Colon (tissue), 2 donors: ENCODE results near the gene CLSTN2.

ENCODE experiments used
- FAIRE-seq: peaks from 2 replicates; lab custom pipeline; 2012; peaks lifted over from hg19 to GRCh38; lab: Jason Lieb, UNC
- donor health status: control.
- donor health status: control.

CLSTN2 gene

DNA sequence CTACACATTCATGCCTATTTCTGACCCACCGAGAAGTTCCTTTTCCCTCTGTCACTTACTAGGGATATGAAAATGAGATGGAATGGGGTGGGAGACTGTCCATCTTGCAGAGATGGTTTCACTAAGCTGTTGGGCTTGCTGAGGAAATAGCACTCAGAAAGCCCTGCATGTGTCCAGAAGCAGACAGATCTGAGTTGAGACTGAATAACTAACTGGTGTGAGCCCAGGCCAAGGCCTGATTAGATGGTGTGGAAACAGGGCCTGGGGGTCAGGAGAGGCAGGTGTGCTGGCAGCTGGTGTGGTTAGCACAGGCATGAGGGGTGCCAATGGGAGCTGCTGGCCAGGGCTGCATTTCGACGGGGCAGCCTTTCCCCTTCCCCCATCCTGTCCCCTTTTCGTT lies 72.1 kb downstream of the CLSTN2 start:
- FAIRE-seq: no peak

DNA sequence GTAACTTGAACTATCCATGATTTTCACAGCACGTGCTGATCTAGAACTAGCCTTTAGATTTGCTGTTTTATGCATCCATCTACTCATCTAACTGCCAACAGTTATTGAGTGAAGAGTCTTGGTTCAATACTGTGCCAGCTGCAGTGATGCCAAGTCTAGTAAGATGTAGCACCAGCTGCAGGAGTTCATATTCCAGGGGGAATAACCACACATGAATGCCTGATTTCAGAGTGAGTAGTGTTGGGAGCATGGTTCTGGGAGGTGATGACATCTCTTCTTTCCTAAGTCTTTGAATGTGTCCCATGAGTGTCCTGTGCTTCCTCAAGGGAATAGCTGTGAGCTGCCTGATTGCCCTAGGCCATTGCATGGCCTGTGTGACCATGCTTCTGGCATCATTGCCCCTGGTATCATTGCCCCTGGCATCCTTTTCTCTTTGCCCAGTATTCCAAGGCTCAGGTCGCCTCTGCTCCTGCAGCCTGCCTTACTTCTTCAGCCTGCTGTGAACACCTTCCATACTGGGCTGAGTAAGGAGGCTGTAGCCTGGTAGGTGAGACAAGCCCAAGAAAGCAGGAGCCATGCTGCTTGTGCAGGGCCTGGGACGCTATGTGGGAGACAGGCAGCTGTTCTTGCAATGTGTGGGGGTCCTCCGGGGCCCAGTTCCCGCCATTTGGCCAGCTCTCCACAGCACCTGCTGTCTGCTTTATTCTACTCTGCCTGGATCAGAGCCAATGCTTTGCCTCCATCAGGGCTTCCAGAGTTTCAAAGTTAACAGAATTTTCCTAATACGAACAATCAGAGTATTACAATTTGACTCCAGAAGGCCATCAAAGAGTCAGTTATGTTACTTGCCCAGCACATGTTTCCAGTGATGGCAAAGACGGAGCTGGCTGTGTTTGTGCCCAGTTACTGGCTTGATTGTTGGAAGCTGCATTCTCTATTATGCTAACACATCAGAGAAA lies 73.2 kb downstream of the CLSTN2 start:
- no peak for FAIRE-seq

DNA sequence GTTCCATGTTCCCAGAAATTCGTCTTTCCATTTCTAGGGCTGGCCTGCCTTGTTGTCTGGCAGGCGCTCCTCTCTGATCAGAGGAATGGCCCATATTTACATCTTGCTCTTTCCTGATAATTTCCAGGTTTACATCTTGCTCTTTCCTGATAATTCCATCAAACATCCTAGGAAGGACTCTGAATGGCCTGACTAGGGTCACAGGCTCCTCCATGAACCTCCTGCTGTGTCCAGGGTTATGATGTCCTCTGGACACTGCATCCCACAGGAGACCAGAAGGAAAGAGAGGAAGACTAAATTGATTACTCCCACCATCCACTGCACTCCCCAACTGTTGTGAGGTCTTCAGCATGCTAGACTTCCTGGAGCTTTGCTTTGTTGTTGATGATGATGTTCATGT lies 75.4 kb downstream of the CLSTN2 start:
- no peak for FAIRE-seq

DNA sequence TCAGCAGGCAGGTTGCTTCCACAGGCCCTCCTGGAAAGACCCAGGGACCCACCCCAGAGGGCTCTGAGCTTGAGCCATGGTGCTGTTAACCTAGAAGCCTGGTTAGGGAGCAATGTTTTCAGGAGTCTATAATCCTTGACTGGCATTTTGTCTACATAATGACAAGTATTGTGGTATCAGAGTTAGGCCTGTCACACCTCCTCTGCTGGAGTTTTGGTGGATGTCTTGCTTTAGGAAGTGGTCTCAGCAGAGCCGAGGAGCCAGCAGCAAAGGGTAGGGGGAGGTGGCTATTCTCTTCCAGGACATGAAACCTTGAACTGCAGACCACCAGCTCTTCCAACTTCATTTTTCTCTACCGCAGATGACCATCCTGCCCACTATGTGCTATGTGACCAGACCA lies 76.1 kb downstream of the CLSTN2 start:
- no peak for FAIRE-seq

DNA sequence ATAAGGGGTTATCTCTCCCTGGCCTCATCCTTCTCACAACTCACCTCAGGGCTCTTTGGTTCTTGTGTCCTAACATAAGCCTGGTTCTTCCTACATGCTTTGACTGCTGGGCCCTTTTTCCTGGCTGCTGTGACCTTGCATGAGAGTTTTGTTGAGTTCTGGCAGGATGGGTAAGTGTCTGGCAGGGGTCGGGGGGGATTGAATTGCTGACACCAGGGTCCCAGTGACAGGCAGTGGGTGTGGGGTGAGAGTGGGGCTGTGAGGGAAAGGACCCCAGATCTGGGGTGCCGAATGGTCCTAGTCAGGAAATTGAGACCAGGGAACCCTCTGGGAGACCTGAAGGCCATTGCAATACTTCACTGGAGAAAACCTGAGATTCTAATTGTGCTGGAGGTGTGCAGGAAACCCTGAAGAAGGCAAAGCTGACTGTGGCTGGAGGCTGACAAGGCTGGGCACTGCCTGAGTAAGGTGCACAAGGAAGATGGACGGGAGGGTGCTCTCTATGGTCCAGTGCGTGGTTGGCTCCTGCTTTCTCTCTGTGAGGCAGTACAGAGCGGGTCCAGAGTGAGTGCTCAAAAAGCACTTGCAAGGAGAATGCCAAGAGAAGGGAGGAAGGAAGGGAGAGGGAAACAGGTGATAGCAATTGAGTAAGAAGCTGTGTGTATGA lies 76.8 kb downstream of the CLSTN2 start:
- no peak for FAIRE-seq

DNA sequence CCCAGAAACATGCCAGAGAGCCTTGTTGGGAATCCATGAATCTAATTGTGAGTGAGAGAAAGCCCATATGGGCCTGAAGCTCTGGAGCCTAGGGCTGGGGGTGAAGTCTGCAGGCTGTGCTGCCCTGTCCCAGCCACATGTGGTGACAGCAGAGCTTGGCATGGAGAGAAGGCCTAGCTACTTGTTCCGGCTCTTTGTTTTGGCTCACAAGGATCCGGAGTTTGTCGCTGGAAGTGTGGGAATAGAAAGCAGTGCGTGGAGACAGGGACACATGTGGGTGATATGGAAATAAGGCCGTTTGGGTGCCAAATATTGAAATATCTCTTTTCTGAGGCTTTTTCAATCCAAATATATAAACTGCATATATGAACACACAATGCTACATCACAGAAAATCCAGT lies 78.2 kb downstream of the CLSTN2 start:
- FAIRE-seq: no peak

DNA sequence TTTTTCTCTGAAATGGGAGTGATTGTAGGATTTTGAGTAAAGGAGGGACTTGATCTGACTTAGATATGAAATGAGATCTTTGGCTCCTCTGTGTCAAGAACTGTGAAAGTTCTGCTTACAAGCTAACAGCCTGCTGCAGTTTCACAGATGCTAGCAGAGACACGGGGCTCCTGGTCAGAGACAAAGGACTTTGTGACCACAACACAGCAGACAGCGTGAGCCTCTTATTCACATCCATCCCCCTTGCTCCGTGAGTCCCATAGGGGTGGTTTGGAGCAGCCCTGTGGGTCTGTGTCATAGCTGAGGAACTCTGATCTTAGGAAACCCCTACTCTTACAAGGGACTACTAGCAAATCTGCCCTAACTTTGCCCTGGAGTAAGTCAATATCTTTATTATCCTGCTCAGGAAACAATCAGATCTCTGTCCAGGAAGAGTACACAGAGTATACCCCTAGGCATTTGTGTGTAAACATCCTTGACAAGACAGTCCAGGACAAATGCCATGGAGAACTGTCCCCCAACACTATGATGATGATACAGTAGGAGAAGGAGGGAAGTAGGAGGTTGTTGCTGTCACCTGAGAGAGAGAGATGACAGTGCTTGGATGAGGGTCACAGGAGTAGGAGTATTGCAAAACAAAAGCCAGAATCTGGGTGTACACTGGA lies 80.0 kb downstream of the CLSTN2 start:
- FAIRE-seq: no peak

DNA sequence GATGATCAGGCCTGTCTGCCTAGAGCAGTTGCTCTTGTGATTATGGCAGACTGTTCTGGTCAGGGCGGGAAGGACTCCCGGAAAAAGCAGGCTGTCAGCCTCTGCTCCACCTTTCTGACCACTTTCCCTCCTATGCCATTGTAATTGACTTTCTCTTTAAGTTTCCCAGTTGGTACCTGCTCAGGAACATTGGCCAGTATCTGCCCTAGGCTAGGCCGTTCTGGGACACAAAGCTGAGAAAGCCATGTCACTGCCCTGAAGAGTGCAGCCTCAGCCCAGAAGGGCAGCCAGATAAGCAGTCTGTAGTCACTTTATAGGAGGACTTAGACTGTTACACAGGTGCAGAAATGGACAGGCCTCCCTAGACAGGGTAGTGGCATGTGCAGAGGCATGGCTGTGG lies 80.8 kb downstream of the CLSTN2 start:
- FAIRE-seq: no peak

DNA sequence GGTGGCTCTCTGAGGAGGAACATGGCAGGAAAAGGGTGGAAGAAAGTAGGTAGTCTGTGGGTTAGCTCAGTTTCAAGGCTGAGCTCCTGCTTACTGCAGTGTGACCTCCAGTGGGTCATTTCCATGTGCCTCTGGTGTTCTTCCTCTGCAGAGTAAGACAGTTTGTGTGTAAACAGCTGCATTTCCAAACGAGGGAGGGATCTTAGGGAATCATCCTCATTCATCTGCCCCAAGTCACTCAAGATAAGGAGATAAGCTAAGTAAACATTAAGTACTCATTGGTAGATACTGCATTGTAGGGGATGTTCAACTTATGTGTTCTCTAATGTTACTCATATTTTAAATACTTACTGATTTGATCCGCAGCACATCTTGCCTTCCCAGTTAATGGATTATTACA lies 83.6 kb downstream of the CLSTN2 start:
- no peak for FAIRE-seq

DNA sequence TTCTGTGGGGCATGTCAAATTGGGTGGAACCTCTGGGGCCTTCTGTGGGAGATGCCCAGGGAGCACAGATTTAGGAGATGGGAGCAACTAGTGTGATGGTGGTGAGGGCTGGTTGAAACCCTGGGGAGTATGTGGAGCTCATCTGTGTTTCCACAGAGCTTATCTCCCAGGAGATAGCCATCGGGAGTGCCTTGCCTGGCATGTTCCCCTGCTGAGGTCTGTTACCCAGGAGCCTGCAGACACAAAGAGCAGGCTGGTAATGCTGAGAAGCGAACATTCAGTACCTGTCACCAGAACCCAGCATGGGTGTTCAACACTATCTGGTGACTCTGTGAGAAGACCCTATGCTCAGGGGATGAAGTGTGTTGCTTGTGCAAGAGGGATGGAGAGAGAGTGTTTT lies 85.0 kb downstream of the CLSTN2 start:
- no peak for FAIRE-seq

DNA sequence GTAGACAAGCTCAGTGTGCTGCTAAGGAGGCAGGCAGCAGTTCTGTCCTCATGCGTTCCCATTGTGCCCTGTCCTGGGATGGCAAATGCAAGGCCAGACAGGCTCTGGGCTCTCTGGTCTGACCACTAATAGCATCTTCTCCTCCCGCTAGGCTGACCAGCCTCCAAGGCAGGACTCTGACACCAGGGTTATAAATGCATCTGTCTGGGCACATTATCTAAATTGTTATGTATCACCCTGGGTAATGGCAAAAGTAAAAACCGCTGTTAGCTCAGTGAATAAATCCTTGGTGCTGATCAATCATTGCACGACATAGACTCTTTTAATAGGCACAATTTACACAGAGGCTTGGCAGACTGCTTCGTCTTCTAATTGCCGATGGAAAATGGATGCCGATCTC lies 85.6 kb downstream of the CLSTN2 start:
- no peak for FAIRE-seq

DNA sequence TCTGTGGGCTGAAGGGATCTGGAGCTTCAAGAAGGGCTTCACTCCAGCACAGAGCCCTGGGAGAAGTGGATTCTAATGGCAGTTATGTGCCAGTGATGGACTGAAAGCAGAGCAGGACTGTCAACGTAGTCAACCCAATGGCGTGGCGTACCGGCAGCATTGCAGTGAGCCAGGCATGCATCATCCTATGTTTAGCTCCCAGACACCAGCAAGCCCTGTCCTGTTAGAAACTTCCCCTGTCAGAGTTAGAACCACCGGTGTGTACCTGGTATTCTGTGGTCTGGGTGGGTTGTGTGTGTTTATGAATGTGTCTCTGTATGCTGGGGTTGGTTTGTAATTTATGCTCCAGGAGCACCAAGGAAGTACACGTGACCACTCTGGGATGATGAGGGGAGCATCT lies 86.3 kb downstream of the CLSTN2 start:
- no peak for FAIRE-seq

DNA sequence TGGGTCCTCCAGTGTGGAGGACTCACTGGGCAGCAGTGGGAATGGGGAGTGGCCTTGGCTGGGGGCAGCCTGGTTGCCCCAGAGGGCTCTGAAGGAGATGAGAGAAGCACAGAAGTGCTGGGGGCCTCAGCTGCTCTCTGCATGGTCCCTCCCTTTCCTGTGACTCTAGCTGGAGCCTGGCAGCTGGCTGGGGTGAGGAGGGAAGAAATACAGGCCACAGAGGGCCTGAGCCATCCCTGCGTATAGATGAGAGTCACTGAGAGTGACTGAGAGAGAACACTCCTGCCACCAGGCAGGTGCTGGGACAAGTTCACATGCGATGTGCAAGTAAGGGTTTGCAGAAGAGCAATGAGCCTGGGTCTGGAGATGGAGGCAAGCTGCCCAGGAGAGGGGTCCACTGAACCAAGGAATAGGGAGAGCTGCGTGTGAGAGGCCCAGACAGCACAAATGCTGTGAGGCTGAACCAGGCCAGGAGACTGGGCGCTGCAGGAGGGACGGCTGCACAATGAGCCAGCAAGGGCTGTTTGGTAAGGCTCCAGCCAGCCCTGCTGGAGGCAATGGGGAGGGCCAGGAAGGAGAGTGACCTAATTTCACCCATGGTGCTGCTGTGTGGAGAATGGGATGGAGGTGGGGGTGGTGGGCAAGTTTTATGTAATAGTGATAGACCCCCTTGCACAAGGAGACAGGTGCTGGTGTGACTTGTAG lies 87.2 kb downstream of the CLSTN2 start:
- no peak for FAIRE-seq

DNA sequence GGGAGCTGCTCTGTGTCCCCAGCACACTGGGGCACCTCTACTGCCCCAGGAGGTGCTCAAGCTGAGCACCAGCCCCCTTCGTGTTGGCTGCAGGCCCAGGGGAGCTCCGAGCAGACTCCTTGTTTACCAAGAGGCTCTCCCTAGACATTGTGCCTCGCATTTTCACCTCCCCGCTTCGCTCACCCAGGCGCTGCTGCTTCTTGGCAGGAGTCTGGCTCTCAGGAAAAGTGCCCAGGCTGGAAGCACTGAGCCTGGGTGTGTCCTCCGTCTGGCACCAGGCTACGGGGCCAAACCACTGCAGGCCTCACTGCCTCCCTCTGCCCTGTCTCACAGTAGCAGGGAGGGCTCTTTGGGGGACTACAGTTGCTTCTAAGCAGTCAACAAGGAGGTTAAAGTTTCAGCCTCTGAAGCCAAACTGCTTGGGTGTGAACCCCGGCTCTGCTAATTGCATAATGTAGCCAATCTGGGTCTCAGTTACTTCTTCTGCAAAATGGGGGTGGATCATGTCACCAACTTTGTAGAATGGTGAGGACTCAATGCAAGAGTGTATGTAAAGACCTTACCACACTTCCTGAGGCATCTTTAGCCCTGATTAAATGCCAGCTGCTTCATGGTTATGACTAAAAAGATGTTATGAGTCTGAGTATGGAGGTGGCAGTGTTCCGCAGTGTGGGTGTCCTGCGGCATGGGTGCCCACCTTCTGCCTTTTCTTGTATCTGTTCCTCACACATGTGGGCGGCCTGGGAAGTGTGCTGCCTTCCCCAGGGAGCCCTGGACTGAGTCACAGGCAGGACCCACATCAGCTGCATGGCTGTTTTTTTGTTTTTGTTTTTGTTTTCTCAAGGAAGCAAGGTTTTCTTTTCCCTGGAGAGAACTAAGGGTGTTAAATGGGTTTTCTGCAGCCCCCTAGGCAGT lies 88.9 kb downstream of the CLSTN2 start:
- FAIRE-seq: no peak

DNA sequence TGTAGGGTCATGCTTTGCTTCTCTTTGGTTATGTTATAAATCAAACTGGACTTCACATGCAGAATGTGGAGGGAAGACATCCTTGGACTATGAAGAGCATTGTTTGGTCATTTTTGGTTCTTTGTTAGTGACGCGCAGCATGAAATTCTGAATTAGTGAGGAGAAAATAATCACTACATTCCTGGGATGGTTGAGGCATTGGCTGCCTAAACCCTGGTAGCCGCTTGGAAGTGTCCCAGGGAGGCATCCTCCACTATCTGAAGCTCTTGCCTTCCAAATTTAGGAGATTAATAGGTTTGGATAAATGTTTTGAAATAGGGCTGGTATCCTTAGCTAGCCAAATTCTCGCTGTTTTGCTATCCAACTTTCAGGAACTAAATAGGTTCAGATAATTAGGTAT lies 96.2 kb downstream of the CLSTN2 start:
- no peak for FAIRE-seq

DNA sequence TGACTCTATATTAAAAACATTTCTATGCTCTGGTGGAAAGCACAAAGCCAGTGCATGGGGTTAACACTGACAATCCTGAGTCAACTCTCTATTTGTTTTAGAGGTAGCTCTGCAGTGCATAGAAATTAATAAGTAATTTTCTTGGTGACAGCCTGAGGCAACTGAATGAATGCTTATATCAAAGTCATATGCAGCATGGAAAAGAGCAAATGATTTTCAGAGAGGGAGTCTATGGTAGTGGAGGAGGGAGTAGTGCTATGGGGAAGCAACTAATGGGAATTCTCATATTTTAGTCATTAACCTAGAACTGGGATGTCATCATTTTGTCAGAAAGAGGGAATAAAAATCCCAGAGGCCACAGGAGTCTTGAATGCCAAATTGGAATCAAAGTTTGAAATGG lies 99.1 kb downstream of the CLSTN2 start:
- FAIRE-seq: no peak

DNA sequence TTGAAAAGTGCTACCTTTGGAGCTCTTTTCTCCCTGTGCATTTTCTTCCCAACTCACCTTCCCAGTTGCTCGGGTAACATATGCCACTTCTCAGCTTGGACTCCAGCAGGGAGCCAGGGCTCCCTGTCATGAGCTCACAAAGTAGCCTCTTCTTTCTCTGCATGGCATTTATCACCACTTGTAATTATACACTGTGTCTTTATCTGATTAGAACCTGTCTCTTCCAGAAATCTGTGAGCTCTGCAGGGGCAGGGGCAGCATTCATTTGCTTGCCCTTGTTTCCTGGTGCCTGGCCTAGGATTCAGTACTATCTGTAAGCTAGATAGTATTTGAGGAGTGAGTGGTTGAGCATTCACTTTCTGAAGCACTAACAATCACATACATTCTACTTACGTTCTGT lies 100.9 kb downstream of the CLSTN2 start:
- no peak for FAIRE-seq

DNA sequence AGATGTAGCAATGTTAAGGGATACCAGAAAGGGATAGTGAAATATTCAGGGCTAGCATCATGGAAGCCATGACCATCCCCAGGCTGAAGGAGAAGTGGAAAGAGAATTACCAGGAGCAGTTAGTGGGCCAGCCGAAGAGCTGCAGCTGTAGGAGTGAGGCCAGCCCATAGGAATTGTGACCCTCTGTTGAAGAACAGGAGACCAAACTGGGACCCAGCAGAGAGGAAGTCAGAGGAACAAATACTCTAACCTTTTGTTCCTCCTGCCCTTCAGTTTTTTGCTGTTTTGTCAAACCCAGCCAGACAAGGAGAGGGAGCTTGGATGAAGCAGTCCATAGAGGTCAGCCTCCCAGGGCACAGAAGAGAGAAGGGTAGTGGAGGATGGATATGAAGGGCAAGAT lies 115.4 kb downstream of the CLSTN2 start:
- no peak for FAIRE-seq

DNA sequence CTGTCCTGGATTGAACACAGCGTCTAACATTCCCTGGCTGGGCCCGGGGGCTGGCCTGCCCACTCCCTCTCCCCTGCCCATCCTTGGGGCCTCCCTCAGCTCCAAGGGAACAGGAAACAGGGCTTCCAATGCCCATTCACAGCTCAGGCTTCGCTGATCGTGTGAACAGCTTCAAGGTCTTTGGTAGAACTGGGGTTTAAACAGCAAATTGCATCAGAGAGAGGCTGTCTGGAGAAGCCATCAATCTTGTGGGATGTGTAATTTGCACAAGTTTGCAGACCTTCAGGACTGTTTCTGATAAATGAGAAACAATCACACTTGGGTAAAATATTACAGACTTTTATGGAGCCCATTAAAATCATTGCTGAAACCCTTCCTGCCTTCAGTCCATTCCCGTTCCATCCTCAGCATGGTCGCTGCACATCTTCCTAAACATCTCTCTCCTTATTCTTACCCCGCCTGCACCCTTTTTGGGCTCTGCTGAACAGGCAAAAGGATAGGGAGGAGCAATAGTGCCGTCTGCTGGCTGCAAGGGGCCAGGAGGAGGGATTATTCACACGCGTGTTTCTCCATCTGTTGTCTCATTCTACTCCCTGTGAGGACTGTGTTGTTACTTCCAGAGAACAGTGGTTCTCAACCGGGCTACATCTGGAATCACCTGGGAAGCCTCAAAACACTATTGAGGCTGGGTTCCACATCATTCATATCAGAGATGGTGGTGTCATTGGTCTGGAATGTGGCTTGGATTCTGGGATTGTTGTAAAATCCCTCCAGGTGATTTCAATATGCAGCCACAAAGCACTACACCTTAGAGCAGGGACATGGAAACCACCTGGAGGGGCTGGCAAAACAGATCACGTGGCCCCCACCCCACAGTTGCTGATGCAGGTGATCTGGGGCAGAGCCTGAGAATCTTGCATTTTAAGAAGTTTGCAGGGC lies 116.3 kb downstream of the CLSTN2 start:
- FAIRE-seq: no peak
